Measurements from ENCODE around the gene PIR. TPM values are rescaled to one million over a fixed set of nuclear protein-coding genes. Genes with fewer than 3 reads are reported as not detected.

Gene PIR
- polyA plus RNA-seq: 15.7 and 17.2 TPM in 2 replicates

DNA sequence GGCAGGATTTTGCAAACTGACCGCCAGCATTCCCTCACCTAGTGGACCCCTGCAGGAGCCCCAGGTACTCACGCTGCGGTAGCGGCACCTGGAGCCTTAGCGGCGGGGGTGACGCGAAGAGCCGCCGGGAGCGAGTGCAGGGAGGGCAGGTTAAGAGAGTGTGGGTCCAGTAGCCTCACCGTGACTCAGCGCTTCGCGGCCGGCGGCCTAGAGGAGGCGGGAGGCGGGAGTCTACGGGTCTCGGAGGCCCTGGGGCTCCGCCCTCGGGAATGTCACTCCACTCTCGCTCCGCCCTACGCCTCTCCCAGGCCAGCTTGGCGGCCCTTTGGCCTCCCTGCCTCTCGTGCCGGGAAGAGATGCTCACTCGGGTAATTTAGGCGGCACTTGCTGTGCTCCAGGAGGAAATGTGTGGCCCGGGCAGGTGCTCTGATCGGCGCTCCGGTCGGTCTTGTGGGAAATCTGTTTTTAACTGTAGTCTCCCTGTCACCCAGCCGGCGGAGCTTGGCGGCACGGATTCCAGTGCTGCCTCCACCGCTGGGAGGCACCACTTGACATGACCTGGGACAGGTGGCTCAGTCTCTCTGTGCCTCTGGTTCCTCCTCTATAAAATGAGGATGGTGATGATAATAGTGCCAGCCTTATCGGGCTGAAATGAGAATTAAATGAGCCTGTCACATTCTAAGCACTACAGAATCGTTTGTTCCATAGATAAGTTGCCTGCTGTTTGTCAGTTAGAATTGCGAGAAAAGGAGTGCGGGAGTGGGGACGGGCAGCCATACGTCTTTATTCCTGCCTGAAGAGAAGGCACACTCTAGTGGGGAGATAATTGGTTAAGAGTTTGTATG is at the start of gene PIR:
Gene PIR, minus strand, starts transcription at position 216 of the 845 bp plus-strand sequence. CDS start 2,076 bp downstream, outside the sequence.

DNA sequence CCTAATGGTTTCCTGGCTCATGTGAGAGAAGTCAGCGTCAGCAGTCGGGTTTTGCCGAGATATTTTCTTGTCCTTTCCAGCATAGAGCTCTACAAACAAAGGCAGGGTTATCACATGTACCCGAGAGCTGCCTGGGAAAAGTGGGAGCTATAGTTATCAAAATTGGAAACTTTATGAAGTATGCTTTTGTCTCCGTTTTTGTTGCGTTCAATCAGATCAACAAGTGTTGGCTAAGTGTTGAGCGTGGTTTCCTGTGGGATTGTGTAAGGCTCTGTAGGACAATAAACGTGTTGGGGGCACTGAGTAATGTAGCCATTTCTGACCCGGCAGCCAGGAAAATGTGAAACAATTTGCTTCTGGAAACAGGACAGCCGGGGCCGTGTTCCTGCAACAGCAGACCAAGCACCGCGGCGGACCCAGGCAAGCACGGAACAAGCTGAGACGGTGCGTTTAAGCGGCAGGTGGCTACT is 7.4 kb upstream of the PIR start, which contains the start of gene BMX:
Gene BMX, plus strand, starts transcription at position 311 of the 470 bp plus-strand sequence. CDS start 7,547 bp downstream, outside the sequence.

DNA sequence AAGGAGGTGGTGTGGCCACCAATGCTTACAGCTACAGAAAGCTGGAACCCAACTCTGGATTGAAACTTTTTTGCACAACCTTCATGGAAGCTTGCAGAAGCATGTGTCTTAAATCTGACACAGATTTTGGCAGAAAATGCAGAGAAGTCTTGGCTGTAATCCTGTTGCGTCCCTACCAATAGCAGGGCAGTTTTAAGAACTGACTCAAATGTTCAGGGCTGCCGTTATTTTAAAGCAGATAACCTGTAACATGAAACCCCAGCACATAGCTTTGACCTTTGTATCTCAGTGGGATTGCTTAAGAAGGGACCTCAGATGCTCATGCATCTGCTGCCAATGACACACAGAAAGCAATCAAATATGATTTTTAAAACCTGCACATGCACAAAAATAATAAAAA is 108.8 kb downstream of the PIR start, which contains the start of gene VEGFD:
Gene VEGFD, minus strand, starts transcription at position 110 of the 400 bp plus-strand sequence. CDS start 467 bp downstream, outside the sequence.

DNA sequence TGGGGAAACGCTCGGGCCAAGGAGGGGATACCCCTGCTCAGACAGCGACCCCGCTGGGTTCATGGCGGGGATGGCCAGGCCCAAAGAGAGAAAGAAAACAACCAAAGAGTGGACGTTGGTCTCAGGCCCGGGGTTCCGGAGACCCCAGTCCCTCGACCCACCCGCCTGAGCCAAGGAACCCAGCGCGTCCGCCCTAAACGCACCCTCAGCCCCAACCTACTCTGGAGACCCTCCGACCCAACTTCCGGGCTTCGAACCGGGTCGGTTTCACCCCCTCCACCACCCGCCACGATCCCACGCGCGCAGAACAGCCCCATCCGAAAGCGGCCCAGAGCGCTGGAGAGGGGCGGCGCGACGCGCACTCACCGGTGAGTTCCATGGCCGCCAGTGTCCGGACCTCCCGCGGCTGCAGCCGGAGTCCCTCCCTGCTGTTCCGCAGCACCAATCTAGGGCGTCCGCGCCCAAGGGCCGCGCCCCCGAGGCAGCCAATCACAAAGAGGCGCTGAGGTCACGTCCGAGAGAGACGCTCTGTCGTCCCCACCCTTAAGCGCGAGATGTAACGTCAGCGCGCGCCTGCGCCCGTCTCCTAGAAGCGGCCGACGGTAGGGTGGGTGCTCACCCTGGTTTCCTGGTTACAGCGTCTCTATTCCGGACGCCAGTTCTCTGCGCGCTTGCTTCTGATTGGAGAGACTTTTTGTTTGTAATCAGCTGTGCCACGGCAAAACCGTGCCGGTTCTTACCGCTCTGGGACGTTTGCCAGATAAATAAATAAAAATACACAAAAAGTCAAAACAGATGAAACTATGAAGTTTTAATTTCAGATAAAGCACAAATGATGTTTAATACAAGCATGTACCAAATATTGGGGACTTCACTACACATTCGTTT is 157.8 kb downstream of the PIR start, which contains the start of gene PIGA:
Gene PIGA, minus strand, starts transcription at position 389 of the 888 bp plus-strand sequence. CDS start 3,593 bp downstream, outside the sequence.

Other genes starting within 250 kb of the PIR start
- gene ASB9, start 223.2 kb downstream of the PIR start, polyA plus RNA-seq: not detected in 2 replicates
- gene ASB11, start 177.7 kb downstream of the PIR start, polyA plus RNA-seq: not detected in 2 replicates
- 3.7 and 3.8 TPM in 2 replicates for gene PIGA, start 157.8 kb downstream of the PIR start, polyA plus RNA-seq
- gene VEGFD, start 108.9 kb downstream of the PIR start, polyA plus RNA-seq: not detected in 2 replicates
- gene BMX, start 7.5 kb upstream of the PIR start, polyA plus RNA-seq: not detected in 2 replicates
- 0.98 TPM in 1 of 2 replicates, not detected in the other for gene ACE2, start 107.6 kb upstream of the PIR start, polyA plus RNA-seq
- 0.82 TPM in 1 of 2 replicates, not detected in the other for gene CLTRN, start 171.5 kb upstream of the PIR start, polyA plus RNA-seq
- 0.14 and 6.5 TPM in 2 replicates for gene CA5B, start 244.9 kb upstream of the PIR start, polyA plus RNA-seq